ENCODE results near the gene KCNG1.
A peak's percentile ranks its signal among the peaks of the same experiment; 100 is the strongest.
"Not testable (repeated sequence)": the region's sequence is repeated elsewhere in the genome, so short reads cannot be mapped to it uniquely, and the experiment has no call there.

The KCNG1 gene

DNA sequence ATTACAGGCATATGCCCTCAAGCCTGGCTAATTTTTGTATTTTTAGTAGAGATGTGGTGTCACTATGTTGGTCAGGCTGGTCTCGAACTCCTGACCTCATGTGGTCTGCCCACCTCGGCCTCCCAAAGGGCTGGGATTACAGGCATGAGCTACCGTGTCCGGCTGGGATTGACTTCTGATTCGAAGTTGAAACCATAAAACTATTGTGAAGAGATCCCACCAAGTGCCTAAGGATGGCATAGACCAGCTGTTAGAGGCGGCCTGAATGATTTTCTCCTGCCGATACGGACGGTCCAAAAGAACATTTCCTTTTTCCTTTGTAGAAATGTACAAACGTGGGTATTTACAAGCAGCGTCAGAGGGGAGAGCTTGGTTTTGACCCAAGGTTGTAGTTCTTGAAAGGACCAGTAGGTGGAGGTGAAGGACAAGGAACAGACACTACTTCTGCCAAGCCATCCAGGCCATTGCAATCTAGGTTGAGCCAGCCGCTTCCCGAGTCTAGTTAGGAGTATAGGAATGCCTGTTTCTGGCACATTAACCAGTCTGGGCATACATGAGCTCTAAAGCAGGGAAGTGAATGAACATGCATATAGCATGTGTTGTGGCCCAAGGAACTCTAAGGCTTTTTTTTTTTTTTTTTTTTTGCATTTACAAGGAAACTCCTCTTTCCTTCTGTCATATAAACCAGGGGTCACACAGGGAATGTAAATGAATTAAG lies 35.3 kb downstream of the KCNG1 start:
- peak; percentile 7 to 9 for DNase-seq (ENCODE audit: low read depth in 2 of 2)

DNA sequence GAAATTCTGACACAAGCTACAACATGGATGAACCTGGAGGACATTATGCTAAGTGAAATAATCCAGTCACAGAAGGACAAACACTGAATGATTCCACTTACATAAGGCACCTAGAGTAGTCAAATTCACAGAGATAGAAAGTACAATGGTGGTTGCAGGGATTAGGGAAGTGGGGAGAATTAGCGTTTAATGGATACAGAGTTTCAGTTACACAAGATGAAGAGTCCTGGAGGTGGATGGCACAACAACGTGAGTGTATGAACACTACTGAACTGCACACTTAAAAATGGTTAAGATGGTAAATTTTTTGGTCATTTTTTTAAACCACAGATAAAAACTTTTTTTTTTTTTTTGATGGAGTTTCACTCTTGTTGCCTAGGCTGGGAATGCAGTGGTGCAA lies 39.6 kb downstream of the KCNG1 start:
- no peak for DNase-seq (ENCODE audit: low read depth in 2 of 2)

DNA sequence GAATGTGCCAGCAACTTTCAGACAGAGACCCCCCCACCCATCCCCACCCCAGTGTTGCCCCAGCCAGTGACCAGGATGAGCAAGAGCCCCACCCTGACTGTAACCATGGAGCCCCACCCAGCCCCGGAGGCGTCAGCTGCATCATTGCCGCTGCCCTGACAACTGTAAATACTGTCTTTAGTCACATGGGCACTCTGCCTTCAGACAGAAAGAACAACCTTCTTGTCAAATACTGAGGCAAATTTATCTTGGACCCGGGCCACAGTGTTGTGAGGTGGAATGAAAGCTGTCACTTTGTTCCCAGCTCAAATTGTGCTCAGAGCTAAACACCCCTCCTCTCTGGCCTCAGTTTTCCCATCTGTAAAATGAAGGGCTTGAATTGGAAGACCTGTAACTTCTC lies 40.5 kb downstream of the KCNG1 start:
- no peak for DNase-seq (ENCODE audit: low read depth in 2 of 2)

DNA sequence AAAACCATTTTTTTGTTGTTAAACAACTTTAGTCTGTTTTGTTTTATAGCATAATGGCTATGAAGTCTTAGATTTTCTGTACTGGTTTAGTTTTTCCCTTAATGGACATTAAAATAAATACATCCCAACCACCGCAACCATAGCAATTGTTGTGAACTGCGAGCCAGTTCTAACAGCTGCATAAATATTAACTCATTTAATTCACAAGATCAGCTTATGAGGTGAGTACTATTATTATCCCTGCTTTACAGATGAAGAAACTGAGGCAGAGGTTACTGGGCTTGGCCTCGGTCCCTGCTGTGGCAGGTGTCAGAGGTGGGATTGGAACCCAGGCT lies 41.2 kb downstream of the KCNG1 start:
- DNase-seq (ENCODE audit: low read depth in 2 of 2): no peak

DNA sequence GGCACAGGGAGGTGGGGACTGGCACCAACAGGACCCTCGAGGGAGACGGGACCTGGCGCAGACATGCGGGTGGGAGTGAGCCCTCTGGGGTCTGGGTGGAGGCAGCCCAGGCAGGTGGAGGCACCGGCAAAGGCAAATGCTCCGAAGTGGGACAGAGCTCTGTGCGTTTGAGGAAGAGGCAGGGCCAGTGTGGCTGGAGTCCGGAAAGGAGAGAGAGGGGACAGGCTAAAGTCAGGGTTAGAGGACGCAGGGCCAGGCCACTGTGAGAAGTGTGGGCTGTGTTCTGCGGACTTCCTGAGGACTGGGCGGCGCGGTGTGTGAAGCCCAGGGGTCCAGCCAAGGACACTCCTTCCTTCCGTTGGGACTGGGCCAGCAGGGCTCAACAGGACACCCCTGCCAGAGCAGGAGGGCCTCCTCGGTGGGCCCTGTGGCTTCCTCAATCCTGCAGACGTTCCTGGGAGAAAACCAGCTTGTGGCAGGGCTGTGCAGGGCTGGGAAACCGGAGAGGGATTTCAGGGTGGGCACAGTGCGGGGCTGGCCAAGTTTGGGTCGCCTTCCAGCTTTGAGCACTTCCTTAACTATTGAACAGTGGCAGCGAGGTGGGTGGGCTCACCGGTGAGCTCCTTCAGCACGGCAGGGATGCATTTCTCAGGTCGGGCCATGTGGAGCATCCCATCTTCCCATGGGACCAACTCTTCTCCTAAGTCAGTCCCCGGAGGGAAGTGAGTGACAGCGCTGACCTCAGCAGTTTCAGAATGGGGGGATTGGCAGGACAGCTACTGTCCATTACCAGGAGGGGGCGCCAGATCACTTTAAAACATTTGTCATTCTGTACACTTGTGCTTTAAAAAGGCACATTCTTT lies 41.8 kb downstream of the KCNG1 start:
- DNase-seq (ENCODE audit: low read depth in 2 of 2): peak; percentile 35 to 39

DNA sequence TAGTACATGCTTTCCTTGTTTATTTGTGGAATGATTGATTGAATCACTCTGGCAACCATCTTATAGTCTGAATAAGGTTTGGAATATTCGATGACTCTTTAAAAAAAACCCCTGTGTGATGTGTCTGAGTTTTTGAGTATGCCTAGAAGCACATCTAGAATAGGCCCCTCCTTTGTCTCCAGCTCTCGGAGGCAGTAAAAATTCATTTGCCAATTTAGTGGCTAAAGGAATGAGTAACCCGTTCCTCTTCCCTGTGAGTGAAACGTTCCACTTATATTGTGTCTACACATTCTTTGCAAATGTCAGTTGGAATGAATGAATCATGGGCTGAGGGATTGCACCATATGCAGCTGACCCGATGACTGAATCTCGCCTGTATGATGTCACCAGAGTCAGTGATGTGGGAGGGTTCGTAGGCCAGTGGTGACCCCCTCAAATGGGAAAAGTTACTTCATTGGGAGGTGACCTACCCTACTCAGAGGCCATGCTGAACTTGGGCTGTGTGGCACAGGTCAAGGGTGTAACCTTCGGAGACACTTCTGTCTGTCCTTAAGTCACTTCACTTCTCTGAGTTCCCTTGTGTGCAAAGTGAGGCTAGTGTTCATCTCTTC lies 42.7 kb downstream of the KCNG1 start:
- DNase-seq (ENCODE audit: low read depth in 2 of 2): no peak

DNA sequence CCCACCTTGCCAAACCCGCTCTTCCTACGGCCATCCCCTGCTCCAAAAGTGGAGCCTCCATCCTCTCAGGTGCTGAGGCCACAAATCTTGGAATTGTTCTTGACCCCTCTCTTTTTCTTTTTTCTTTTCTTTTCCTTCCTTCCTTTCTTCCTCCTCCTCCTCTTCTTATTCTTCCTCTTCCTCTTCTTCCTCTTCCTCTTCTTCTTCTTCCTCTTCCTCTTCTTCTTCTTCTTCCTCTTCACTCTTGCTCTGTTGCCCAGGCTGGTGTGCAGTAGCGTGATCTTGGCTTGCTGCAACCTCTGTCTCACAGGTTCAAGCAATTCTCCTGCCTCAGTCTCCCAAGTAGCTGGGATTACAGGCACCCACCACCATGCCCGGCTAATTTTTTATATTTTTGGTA lies 44.4 kb downstream of the KCNG1 start:
- DNase-seq (ENCODE audit: low read depth in 2 of 2): not testable (repeated sequence)

DNA sequence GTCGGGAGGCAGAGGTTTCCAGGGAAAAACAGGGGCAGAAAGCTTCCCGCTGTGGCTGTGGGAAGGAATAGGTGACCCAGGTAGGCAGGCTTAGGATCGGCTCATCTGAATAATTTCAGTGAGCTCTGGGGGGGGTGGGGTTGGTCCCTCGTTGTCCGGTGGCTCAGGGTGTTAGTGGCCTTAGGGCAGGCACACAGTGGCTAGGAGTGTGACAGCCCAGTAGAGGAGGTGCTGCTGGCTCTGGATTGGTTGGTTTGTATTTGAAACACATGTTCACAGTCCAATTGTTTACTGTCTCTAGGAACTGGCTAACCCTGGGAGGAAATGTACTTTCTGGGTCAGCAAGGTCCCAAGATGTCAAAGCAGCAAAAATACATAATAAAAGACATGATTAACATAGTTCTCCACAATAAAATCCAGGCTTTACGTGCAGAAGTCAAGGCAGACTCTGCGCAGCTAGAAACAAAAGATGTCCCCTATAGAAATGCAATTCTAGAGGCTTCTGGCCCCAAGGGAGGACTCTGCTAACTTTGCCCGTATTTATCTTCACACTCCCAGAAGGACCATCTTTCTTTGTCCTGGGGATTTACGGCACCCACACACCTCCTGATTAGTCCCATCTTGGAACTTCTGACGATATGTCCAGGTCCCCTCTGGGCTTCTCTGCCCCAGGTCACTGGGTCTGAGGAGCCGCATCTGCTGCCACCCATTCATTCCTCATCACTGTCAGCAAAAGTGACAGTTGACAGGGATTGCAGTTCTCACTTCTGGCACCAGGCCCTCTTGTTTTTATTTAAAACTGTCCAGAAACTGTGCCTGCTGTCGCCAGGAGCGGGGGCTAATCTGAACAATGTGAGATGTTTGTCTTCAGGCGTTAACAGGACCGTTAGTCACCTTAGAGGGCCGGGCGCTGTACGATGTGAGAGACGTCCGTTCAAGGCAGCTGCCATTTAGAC lies 45.6 kb downstream of the KCNG1 start:
- no peak for DNase-seq (ENCODE audit: low read depth in 2 of 2)

DNA sequence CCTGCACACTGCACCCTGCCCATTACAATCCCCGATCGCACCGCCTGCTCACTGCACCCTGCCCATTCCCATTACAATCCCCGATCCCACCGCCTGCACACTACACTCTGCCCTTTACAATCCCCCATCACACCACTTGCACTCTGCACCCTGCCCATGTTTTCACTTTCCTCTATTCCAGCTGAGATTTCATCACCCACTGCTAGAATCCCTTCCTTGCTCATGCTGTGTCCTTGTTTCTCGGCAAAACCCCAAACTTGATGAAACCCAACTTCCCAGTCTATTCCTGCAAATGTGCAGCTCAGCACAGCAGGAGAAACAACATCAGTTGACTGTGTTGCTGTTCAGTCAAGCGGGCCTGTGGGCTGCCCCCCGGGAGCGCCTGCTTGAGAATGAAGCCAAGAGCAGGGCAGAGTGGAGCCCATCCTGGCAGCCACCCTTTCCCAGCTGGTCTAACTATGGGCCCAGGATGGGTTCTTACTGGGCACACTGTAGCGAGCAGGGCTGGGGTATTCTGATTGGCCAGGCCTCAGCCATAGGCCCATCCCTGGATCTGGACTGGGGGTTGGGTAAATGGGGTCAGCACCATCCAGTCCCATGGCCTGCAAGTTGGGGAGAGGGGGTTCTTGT lies 47.1 kb downstream of the KCNG1 start:
- no peak for DNase-seq (ENCODE audit: low read depth in 2 of 2)

DNA sequence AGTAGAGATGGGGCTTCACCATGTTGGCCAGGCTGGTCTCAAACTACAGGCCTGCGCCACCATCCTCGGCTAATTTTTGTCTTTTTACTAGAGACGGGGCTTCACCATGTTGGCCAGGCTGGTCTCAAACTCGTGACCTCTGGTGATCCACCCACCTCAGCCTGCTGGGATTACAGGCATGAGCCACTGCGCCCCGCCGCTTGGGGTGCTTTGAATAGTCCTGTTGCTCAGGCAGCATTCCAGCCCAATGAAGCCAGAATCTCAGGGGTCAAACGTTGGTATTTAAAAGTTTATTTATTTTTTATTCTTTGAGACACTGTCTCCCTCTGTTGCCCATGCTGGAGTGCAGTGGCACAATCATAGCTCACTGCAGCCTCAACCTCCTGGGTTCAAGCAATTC lies 53.0 kb downstream of the KCNG1 start:
- no peak for DNase-seq (ENCODE audit: low read depth in 2 of 2)

DNA sequence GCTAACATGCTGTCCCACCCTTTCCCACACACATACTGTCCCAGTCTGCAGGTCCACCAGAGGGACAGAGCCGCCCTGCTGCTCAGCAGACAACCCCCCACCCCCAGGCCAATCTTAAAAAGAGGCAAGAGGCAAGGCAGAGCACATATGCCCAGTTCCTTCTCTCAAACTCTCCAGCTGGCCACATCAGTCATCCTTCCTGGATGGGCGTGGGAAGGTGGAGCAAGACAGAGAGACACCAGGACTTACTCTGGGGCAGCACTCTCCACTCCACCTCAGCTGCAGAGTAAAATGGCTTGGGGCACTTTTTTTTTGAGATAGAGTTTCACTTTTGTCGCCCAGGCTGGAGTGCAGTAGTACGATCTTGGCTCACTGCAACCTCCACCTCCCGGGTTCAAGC lies 53.5 kb downstream of the KCNG1 start:
- DNase-seq (ENCODE audit: low read depth in 2 of 2): no peak

DNA sequence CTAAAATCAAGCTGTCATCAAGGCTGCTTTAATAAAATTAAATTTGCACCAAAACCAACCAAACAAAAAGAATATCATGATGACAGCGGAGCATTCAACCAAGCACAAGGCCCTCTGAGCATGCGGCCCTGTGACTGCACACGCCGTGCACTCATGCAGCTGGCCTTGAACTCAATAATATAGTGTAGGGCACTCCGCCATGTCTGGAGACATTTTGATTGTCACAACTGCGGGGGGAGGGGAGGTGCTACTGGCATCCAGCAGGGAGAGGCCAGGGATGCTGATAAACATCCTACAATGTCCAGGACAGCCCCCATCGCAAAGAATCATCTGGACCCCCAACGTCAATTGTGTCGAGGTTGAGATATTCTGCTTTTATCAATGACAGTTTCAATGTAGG lies 54.6 kb downstream of the KCNG1 start:
- DNase-seq (ENCODE audit: low read depth in 2 of 2): no peak

DNA sequence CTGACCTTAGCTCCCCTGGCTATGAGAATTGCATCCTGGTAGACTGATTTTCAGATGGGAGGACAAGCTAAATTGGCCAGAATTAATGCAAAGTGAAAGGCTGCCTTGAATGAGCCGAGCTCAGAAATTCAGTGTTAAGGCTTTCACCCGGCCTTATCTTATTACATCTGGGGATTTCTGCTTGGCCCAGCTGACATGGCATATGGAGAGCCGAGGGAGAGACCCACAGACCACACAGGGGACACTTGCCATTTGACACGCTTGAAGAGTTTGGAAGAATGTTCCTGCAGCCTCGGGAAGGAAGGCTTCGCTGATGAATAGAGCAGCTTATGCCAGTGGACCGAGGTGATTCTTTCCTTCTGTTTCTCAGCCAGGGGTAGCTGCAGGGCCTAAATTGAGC lies 55.3 kb downstream of the KCNG1 start:
- no peak for DNase-seq (ENCODE audit: low read depth in 2 of 2)

DNA sequence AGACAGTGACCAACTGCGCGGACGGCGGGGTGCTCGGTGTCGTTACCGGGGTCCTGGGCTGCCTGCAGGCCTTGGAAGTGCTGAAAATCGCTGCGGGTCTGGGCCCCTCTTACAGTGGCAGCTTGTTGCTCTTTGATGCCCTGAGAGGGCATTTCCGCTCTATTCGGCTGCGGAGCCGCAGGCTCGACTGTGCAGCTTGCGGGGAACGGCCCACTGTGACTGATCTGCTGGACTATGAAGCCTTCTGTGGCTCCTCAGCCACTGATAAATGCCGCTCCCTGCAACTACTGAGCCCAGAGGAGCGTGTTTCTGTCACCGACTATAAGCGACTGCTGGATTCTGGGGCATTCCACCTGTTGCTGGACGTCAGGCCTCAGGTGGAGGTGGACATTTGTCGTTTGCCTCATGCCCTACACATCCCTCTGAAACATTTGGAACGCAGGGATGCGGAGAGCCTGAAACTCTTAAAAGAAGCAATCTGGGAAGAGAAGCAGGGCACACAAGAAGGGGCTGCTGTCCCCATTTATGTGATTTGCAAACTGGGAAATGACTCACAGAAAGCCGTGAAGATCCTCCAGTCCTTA lies 63.3 kb downstream of the KCNG1 start:
- no peak for DNase-seq (ENCODE audit: low read depth in 2 of 2)

DNA sequence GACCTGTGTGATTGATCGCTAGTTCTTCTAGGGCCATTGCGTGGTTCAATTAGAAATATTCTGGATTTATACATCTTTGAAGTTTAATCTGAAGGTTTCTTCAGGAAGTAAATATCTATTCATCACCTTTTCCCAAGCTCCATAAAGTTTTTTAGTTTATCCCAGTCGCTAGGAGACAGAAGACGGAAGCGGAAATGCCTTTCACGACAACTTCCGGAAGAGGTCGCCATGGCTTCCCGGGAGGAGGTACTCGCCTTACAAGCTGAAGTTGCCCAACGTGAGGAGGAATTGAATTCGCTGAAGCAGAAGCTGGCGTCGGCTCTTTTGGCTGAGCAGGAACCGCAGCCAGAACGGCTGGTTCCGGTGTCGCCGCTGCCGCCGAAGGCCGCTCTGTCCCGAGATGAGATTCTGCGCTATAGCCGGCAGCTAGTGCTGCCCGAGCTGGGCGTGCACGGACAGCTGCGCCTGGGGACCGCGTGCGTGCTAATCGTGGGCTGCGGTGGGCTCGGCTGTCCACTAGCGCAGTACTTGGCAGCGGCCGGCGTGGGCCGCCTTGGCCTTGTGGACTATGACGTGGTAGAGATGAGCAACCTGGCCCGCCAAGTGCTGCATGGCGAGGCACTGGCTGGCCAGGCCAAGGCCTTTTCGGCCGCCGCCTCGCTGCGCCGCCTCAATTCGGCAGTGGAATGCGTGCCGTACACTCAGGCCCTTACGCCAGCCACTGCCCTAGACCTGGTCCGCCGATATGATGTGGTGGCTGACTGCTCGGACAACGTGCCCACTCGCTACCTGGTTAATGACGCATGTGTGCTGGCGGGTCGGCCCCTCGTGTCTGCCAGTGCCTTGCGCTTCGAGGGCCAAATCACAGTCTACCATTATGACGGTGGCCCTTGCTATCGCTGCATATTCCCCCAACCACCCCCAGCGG lies 64.0 kb downstream of the KCNG1 start, which contains the start of gene MOCS3:
TSS of gene MOCS3 (plus strand) at position 204 of the 928 bp plus-strand sequence. CDS start at position 229, 25 bp downstream.
- peak; percentile 62 to 63 for DNase-seq (ENCODE audit: low read depth in 2 of 2)

DNA sequence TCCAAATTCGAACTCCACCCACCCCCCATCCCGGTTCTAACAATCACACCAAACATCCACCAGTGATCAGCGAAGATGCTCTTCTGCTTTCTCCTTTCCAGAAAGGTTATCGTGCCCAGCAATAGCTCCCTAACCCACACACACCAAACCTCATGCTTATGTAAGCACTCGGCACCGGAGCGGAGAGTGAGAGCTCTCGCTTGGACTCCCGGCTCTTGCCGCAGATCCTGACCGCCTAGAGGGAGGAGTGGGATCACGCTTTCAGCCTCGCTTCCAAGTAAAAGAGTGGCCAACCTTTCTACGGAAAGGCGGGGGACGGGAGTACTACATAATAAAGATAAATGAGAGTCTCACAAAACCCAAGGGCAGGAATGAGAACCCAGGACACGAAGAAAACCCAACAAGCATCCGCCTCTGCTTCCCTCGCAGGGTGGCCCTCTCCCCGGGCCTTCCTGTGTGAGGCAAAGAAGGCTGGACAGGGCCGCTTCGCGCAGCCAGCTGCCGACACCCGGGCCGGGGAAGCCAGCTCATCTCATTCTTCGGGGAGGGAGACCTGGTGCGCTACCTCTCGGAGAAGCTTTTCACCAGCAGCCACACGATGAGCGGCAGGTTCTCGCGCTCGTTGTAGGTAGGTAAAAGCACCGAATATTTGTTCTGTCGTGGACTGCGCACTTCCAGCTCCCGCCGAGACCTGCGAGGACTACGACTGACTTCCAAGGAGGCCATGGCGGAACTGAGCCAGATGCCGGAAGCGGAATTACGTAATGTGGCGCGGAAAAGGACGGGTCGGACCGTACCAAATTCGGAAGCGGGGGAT lies 64.9 kb downstream of the KCNG1 start, which contains the start of gene DPM1:
TSS of gene DPM1 (minus strand) at position 735 of the 817 bp plus-strand sequence. CDS start at position 726, 9 bp downstream.
- peak; percentile 68 to 82 for DNase-seq (ENCODE audit: low read depth in 2 of 2)

DNA sequence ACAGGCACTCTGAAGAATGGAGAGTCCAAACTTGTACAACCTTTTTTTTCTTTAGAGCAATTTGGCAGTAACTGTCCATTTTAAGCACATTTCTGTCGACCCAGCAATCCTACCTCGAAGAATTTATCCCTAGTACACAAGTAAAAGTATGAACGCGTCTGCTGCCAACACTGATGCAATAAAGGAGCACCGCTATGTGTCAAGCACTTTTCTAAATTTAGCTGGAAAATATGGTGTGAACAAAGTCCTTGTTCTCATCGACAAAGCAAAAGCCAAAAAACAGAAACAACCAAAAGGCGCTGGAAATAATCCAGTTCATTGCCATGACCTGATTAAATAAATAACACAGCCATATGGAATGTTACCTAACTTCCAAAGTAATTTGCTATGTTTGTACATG lies 65.6 kb downstream of the KCNG1 start:
- DNase-seq (ENCODE audit: low read depth in 2 of 2): no peak

DNA sequence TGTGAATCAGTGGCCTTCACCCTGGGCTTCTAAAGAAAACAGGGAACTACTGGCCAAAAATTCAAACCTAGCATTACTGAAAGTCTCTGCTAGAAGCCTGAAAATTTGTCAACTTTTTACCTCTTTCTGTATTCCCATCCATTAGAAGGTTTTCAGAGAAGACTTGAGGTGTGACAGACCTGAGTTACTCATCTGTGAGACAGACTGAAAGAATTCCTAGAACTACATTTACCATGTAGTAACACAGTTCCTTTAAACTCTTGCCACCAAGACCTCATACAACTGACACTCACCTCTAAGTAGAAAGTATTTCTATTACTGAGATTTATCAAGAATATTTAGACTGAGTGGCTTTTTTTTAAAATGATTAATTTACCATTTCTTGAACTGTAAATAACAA lies 69.1 kb downstream of the KCNG1 start:
- DNase-seq (ENCODE audit: low read depth in 2 of 2): no peak
